Natural killer cell treated with Interleukin-12 subunit alpha and Interleukin-12 subunit beta and Interleukin-15 and Interleukin-18, amount 100 ng/mL, for 72 hours (primary cell): ENCODE measurements around the gene TNRC18. TPM values are rescaled to one million over a fixed set of nuclear protein-coding genes. Genes with fewer than 3 reads are reported as not detected.
"Not testable (repeated sequence)": the region's sequence is repeated elsewhere in the genome, so short reads cannot be mapped to it uniquely, and the experiment has no call there.

ENCODE experiments used
- ATAC-seq, 2 donors: fragments of 150-1000 bp; cut with Tn5 transposase in 1 of 2; sonication (Bioruptor Pico), chemical (Tn5 transposase) in 1 of 2; 2 replicates each; pipeline ENCODE4 v1.10.0; 2021
- DNase-seq: peaks from one replicate; pipeline ENCODE4 v3.0.0; 2022; ENCODE audit warnings: low spot score
- H3K27ac Mint-ChIP-seq, 2 donors: 1 replicate in 1 of 2; 2 replicates in 1 of 2; pipeline ENCODE4 v1.8.0; 2022; ENCODE audit warnings: mixed read lengths in 2 of 2, mild to moderate bottlenecking in 1 of 2, moderate library complexity in 1 of 2
- H3K27me3 Mint-ChIP-seq, 2 donors: 1 replicate in 1 of 2; 2 replicates in 1 of 2; pipeline ENCODE4 v1.8.0; 2022; ENCODE audit warnings: mixed read lengths in 2 of 2
- H3K36me3 Mint-ChIP-seq: one replicate; pipeline ENCODE4 v1.8.0; 2022; ENCODE audit warnings: mixed read lengths
- H3K4me1 Mint-ChIP-seq, 2 donors: 1 replicate in 1 of 2; 2 replicates in 1 of 2; pipeline ENCODE4 v1.8.0; 2022; ENCODE audit warnings: low read depth in 2 of 2, mixed read lengths in 2 of 2, mild to moderate bottlenecking in 1 of 2
- H3K4me3 Mint-ChIP-seq: one replicate; pipeline ENCODE4 v1.8.0; 2022; ENCODE audit warnings: mixed read lengths
- H3K9me3 Mint-ChIP-seq: 2 replicates; pipeline ENCODE4 v1.8.0; 2022; ENCODE audit warnings: mixed read lengths
- total RNA-seq, 2 donors: library from RNA; stranded (reverse); gene quantifications; one replicate each; pipeline ENCODE4 v1.2.3, GENCODE V29; 2022

The TNRC18 gene, protein sequence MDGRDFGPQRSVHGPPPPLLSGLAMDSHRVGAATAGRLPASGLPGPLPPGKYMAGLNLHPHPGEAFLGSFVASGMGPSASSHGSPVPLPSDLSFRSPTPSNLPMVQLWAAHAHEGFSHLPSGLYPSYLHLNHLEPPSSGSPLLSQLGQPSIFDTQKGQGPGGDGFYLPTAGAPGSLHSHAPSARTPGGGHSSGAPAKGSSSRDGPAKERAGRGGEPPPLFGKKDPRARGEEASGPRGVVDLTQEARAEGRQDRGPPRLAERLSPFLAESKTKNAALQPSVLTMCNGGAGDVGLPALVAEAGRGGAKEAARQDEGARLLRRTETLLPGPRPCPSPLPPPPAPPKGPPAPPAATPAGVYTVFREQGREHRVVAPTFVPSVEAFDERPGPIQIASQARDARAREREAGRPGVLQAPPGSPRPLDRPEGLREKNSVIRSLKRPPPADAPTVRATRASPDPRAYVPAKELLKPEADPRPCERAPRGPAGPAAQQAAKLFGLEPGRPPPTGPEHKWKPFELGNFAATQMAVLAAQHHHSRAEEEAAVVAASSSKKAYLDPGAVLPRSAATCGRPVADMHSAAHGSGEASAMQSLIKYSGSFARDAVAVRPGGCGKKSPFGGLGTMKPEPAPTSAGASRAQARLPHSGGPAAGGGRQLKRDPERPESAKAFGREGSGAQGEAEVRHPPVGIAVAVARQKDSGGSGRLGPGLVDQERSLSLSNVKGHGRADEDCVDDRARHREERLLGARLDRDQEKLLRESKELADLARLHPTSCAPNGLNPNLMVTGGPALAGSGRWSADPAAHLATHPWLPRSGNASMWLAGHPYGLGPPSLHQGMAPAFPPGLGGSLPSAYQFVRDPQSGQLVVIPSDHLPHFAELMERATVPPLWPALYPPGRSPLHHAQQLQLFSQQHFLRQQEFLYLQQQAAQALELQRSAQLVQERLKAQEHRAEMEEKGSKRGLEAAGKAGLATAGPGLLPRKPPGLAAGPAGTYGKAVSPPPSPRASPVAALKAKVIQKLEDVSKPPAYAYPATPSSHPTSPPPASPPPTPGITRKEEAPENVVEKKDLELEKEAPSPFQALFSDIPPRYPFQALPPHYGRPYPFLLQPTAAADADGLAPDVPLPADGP (N-terminal part only)
- total RNA-seq, result 10 to 100 TPM; 81.2 to 87.6 TPM

GRCh38 chr7:5423306-5423975 lies at the start of gene TNRC18:
Gene TNRC18 (minus strand): TSS chr7:5423834. CDS start chr7:5421246, 2,588 bp downstream.
- no peak for DNase-seq
- Mint-ChIP-seq H3K27ac (peak within 1 kb of the TSS in 1 of 2 donors; percentile 37), H3K27me3 (peaks cover 17 to 29% of the 10 kb centered on the region in 2 donors), H3K36me3 (no peaks in the 10 kb centered on the region), H3K4me3 (peak within 1 kb of the TSS; percentile 84), H3K9me3 (no peaks in the 10 kb centered on the region), H3K4me1 (peaks cover 5 to 28% of the 10 kb centered on the region in 2 donors)
- no peak for ATAC-seq

DNA sequence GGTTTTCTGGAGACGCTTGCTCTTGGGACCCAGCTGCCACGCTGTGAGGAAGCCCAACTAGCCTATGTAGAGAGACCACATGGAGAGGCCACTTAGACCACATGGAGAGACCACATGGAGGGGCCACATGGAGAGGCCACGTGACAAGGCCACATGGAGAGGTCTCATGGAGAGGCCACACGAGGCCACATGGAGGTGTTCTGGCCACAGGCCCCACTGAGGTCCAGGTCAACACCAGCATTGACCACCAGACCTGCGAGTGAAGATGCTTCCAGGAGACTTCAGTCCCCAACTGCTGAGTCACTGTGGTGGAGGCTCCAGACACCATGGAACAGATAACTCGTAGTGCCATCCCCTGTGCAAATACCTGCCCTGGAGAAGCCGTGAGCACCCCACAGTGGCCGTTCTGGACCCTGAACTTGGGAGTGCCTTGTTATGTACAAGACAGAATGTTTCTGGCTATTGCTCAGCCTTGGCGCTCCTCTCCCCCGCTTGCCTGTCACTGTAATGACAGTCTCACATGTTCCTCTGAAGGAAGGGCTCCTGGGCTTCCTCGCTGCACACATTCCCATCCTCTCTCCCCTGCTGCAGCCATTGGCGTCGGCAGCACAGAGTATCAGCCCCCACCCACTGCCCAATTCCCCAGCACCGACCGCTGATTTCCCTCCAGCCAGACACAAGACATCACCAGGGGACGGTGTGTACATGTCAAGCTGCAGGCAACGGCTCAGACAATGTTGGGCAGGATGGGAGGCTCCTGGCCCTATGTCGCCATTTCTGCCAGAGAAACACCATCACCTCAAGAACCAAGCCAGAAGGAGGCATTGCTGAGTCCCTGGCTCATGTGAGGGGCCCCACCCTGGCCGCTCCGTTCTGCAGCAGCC lies 49.0 kb upstream of the TNRC18 start:
- no peak overlapping the region for H3K27ac Mint-ChIP-seq
- H3K36me3 Mint-ChIP-seq, result no peaks in the 10 kb centered on the region
- no peaks in the 10 kb centered on the region for H3K9me3 Mint-ChIP-seq
- H3K4me3 Mint-ChIP-seq, result no peak overlapping the region
- H3K4me1 Mint-ChIP-seq, result peaks cover 6 to 13% of the 10 kb centered on the region in 2 donors
- ATAC-seq, result no peak
- no peak for DNase-seq
- H3K27me3 Mint-ChIP-seq, result no peaks in the 10 kb centered on the region

GRCh38 chr7:5471623-5472022 lies 48.0 kb upstream of the TNRC18 start:
- ATAC-seq, H3K36me3 Mint-ChIP-seq, H3K27ac Mint-ChIP-seq, H3K4me3 Mint-ChIP-seq, H3K9me3 Mint-ChIP-seq, H3K27me3 Mint-ChIP-seq, DNase-seq, H3K4me1 Mint-ChIP-seq: not testable (repeated sequence)

GRCh38 chr7:5470816-5471215 lies 47.2 kb upstream of the TNRC18 start:
- H3K4me3 Mint-ChIP-seq, result no peak overlapping the region
- H3K36me3 Mint-ChIP-seq, result no peaks in the 10 kb centered on the region
- H3K9me3 Mint-ChIP-seq, result no peaks in the 10 kb centered on the region
- H3K27ac Mint-ChIP-seq, result no peak overlapping the region
- H3K4me1 Mint-ChIP-seq, result peaks cover 0 to 6% of the 10 kb centered on the region in 2 donors
- DNase-seq, result no peak
- no peaks in the 10 kb centered on the region for H3K27me3 Mint-ChIP-seq
- no peak for ATAC-seq

GRCh38 chr7:5470167-5470532 lies 46.5 kb upstream of the TNRC18 start:
- Mint-ChIP-seq H3K9me3 (no peaks in the 10 kb centered on the region), H3K27me3 (no peaks in the 10 kb centered on the region), H3K27ac (no peak overlapping the region), H3K36me3 (no peaks in the 10 kb centered on the region), H3K4me1 (peaks cover 0 to 6% of the 10 kb centered on the region in 2 donors), H3K4me3 (no peak overlapping the region)
- DNase-seq (no peak), ATAC-seq (peak in 1 of 2 donors; percentile 50)

GRCh38 chr7:5469375-5470166 lies 45.9 kb upstream of the TNRC18 start:
- no peaks in the 10 kb centered on the region for H3K27me3 Mint-ChIP-seq
- no peaks in the 10 kb centered on the region for H3K36me3 Mint-ChIP-seq
- DNase-seq (no peak), ATAC-seq (peak in 1 of 2 donors; percentile 37)
- no peak overlapping the region for H3K27ac Mint-ChIP-seq
- peaks cover 0 to 6% of the 10 kb centered on the region in 2 donors for H3K4me1 Mint-ChIP-seq
- H3K9me3 Mint-ChIP-seq, result no peaks in the 10 kb centered on the region
- no peak overlapping the region for H3K4me3 Mint-ChIP-seq

GRCh38 chr7:5467645-5468044 lies 44.0 kb upstream of the TNRC18 start:
- no peak overlapping the region for H3K27ac Mint-ChIP-seq
- H3K27me3 Mint-ChIP-seq, result no peaks in the 10 kb centered on the region
- H3K9me3 Mint-ChIP-seq, result no peaks in the 10 kb centered on the region
- no peak for DNase-seq
- H3K36me3 Mint-ChIP-seq, result no peaks in the 10 kb centered on the region
- ATAC-seq, result no peak
- no peak overlapping the region for H3K4me3 Mint-ChIP-seq
- peaks cover 0 to 6% of the 10 kb centered on the region in 2 donors for H3K4me1 Mint-ChIP-seq

DNA sequence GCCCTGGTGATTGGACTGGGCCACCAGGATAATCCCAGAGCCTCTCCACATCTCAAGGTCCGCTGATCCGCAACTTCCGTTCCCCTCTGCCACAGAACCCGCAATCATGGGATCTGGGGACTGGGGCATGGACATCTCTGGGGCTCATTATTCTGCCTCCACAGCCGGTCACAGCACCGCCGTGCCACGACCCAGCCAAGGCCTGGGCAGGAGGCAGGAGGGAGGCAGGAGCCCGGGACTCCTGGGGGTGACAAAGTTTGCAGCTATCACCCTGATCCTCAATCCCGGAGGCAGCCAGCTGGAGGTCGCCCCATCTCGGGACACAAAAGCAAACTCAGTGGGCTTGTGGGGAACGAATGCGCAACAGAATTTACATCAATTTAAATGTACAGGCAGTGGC lies 42.9 kb upstream of the TNRC18 start:
- peaks cover 0 to 6% of the 10 kb centered on the region in 2 donors for H3K4me1 Mint-ChIP-seq
- DNase-seq (no peak), ATAC-seq (no peak)
- H3K36me3 Mint-ChIP-seq, result no peaks in the 10 kb centered on the region
- no peak overlapping the region for H3K27ac Mint-ChIP-seq
- no peaks in the 10 kb centered on the region for H3K27me3 Mint-ChIP-seq
- no peaks in the 10 kb centered on the region for H3K9me3 Mint-ChIP-seq
- no peak overlapping the region for H3K4me3 Mint-ChIP-seq

DNA sequence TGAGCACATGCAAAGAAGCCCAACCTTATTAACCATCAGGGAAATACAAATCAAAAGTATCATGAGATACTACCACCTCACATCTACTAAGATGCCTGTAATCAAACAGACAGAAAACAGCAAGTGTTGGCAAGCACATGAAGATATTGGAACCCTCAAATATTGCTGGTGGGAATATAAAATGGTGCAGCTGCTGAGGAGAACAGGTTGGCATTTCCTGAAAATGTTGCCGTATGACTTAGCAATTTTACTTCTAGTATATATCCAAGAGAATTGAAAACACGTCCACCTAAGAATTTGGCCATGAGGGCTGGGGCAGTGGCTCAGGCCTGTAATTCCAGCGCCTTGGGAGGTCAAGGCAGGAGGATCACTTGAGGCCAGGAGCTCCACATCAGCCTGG lies 39.4 kb upstream of the TNRC18 start:
- ATAC-seq (no peak), DNase-seq (no peak)
- Mint-ChIP-seq H3K4me1 (no peaks in the 10 kb centered on the region), H3K27me3 (no peaks in the 10 kb centered on the region), H3K27ac (no peak overlapping the region), H3K9me3 (no peaks in the 10 kb centered on the region), H3K36me3 (no peaks in the 10 kb centered on the region), H3K4me3 (no peak overlapping the region)

GRCh38 chr7:5462216-5462615 lies 38.6 kb upstream of the TNRC18 start:
- no peak overlapping the region for H3K4me3 Mint-ChIP-seq
- no peak for ATAC-seq
- no peaks in the 10 kb centered on the region for H3K27me3 Mint-ChIP-seq
- H3K9me3 Mint-ChIP-seq, result no peaks in the 10 kb centered on the region
- no peak overlapping the region for H3K27ac Mint-ChIP-seq
- no peak for DNase-seq
- no peaks in the 10 kb centered on the region for H3K36me3 Mint-ChIP-seq
- no peaks in the 10 kb centered on the region for H3K4me1 Mint-ChIP-seq

DNA sequence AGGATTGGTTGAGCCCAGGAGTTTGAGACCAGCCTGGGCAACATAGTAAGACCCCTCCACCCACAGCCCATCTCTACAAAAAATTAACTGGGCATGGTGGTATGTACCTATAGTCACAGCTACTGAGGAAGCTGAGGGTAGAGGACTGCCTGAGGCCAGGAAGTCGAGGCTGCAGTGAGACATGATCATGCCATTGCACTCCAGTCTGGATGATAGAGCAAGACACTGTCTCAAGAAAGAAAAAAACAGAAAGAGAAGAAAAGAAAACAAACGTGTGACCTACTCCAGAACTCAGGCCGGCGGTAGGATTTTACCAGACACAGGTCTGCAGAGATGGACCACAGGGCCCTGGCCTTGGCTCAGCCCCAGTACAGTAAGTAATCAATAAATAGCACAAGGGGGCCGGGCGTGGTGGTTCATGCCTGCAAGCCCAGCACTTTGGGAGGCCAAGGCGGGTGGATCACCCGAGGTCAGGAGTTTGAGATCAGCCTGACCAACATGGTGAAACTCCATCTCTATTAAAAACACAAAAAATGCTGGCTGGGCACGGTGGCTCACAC lies 35.4 kb upstream of the TNRC18 start:
- Mint-ChIP-seq H3K27ac (no peak overlapping the region), H3K4me3 (no peak overlapping the region), H3K36me3 (no peaks in the 10 kb centered on the region), H3K4me1 (no peaks in the 10 kb centered on the region), H3K27me3 (peaks cover 0 to 3% of the 10 kb centered on the region in 2 donors), H3K9me3 (no peaks in the 10 kb centered on the region)
- no peak for ATAC-seq
- DNase-seq, result no peak

- no peaks in the 10 kb centered on the region for H3K36me3 Mint-ChIP-seq
- ATAC-seq (no peak), DNase-seq (no peak)
- H3K27me3 Mint-ChIP-seq, result peaks cover 0 to 6% of the 10 kb centered on the region in 2 donors
- H3K27ac Mint-ChIP-seq, result no peak overlapping the region
- H3K9me3 Mint-ChIP-seq, result no peaks in the 10 kb centered on the region
- H3K4me1 Mint-ChIP-seq, result no peaks in the 10 kb centered on the region
- H3K4me3 Mint-ChIP-seq, result no peak overlapping the region
Observed at GRCh38 chr7:5457245-5457735, 33.7 kb upstream of the TNRC18 start.
